GM21717 (cell line): ENCODE results near the gene KLC4.
"Not testable (repeated sequence)": the region's sequence is repeated elsewhere in the genome, so short reads cannot be mapped to it uniquely, and the experiment has no call there.

Experiments used
- ATAC-seq: cut with Tn5 transposase; IDR thresholded peaks from one replicate; pipeline ENCODE4 v1.9.1; 2021; ENCODE audit warnings: mild to moderate bottlenecking, moderate library complexity; ENCODE audit not compliant: unreplicated experiment

Gene KLC4

DNA sequence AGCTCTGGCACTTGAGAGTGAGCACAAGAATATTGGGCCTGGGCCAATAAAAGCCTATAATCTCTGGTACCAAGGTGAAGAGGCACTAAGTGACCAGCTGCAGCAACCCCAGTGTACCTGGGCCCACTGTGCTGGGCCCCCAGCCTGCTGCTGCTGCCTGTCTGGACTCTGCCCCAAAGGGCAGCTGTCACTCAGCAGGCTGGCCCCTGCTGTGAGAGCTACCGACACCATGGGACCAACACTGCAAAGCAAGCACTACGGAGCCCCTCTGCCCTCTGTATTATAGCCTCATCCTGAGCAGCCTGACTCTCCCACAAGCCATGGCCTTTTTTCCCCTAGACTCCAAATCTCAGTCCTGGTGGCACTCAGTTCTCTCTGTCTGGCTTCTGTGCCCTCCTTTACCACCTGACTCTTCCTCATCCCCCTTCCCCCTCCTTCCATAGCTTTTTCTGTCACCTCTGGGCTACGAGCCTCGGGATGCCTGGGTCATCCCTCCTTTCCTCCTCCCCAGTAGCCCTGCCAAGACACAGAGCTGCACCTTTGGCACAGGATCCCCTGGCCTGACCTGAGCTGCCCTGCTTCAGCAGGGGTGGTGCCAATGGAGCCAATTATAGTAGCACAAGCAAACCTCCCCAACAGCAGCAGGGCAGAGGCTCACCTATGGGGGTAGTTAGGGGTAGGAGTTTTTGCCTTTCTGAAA, 23.8 kb upstream of the KLC4 start:
- ATAC-seq, result no peak

DNA sequence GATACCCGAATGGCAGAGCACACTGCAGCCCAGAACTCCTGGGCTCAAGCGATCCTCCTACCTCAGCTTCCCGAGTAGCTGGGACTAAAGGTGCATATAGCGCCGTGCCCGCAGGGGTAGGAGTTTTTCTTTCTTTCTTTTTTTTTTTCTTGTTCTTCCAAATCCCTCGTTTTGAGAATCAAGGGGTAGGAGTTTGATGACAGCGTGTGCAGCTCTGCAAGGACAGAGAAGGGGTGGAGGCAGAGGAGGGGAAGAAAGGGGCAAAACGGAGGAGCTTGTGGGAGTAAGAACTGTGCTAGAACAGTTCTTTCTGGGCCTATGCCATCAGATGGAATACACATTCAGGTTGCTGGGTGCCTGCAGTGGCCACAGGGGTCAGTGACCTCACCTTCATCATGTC, 22.7 kb upstream of the KLC4 start:
- no peak for ATAC-seq

DNA sequence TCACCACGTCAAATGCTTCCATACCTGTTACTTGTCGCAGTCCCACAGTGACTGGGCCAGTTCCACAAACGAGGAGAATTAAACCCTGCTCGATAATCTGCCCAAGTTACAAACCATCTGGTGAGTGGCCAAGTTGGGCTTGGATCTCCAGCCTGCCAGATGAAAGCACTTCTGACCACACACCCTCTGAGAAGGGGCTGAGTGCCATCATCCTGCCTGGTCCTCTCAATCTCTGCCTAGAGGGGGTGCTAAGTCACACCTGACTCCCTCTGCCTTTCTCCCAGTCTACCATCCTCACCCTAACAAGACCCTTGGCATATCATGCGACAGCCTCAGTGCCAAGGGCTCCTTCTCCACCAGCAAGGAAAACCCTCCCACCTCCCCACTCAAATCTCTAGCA, 22.2 kb upstream of the KLC4 start:
- ATAC-seq, result no peak

DNA sequence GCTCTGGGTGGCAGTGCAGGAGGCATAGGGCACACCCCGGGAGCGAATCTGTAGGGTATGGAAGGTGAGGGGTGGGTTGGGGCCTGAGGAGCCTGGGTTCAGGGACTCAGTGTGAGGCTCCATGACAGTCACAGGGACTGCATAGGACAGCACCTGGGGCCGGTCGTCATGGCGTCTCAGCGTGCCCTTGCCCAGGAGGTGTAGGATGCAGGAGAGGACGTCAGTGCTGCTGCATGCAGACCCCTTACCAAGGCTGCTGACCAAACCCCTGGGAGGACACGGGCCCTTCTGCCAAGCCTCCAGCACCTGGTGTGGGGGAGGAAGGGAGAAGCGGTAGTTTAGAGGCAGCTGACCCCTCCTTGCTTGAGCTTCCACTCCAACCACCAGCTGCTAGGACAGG, 21.7 kb upstream of the KLC4 start:
- no peak for ATAC-seq

DNA sequence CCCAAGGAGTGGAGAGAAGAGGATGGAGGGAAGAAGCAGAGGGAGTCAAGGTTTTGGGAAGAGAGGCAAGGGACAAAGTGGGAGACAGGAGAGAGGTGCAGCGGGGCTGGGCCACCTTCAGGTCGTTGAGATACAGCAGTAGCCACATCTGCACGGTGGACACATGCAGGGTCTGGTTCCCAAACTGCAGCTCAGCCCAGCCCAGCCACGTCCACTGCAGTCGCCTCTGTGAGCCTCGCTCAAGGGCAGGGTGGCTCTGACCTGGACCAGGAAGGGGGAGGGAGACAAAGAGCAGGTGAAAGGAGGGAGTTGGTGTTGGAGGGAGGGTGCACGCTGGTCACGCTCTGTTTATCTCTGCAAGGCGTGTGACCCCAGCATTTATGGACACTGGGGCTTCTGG, 20.7 kb upstream of the KLC4 start:
- no peak for ATAC-seq

DNA sequence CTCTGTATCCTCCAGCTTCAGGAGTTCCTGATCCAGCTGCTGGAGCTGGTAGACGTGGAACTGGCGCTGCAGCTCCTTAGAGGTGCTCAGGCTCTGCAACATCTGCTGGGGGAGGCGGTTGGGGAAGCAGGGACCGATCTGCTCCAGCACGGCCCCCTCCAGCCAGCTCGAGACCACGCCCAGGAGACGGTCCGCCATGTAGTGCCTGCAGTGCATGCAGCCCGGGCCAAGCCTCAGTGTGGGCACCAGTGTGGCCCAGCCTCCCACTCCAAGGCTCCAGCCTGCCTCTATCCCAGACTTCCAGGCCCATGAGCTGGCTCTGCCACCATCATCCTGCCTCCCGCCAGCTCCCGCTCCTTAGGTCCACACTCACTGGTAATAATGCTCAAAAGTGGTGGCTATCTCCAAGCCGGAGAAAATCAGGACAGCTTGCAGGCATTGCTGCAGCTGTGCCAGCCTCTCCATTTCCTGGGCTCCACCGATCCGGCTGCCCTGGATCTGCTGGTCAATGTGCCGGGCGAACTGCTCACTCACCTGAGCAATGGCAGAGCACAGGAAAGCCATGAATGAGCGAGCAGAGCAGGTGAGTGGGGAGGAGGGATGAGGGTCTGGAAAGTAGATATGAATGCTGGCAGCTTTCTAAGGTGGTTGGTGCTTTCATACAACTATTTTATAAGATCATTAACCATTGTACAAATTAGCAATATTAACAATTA, 18.7 kb upstream of the KLC4 start:
- no peak for ATAC-seq

DNA sequence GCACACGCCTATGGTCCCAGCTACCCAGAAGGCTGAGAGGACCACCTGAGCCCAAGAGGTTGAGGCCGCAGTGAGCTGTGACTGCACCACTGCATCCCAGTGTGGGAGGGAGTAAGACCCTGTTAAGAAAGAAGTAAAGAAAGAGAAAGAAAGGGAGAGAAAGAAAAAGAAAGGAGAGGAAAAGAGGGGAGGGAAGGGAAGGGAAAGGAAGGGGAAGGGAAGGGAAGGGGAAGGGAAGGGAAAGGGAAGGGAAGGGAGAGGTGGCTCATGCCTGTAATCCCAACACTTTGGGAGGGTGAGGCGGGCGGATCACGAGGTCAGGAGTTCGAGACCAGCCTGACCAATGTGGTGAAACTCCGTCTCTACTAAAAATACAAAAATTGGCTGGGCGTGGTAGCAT, 18.0 kb upstream of the KLC4 start:
- ATAC-seq, result not testable (repeated sequence)

DNA sequence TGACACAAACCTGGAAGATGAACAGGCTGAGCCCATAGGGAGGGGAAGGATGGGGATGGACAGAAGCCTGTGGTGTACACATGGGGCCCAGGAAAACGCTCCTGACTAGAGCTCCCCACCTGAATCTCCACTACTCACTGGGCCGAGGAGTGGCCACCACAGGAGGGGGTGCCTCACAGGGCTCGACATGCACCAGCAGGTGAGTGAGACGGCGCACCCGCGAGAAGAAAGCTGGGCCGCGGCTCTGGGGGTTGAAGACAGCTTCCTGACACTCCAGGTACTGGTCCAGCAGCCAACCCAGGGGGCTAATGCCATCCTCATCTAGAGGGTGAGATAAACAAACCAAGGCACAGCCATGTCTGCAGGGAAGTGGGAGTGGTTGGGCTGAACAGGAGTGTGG, 16.1 kb upstream of the KLC4 start:
- no peak for ATAC-seq

DNA sequence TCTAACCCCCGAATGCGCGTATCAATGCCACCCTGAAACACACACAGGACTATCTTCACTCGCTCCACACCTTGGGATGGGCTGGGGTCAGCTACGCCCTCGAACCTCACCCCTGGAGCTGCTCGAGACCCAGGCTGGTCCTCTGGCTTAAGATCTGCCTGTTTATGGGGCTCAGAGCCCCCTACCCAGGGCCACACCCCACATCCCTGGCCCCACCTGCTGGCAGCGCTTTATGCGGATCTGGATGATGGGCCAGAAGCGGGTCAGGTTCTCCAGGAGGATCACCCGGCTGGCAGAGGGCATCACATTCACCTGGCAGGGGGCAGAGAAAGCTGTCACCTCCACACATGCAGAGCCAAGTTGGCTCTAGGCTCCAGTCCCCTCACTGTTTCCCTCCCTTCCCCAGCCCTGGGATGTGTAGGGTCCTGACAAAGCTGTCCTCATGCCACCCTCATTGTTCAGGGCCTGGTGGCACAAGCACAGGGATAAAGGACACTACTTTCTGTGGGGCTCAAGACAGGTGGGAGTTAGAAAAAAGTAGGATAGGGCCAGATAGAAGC, 14.0 kb upstream of the KLC4 start:
- ATAC-seq, result no peak

DNA sequence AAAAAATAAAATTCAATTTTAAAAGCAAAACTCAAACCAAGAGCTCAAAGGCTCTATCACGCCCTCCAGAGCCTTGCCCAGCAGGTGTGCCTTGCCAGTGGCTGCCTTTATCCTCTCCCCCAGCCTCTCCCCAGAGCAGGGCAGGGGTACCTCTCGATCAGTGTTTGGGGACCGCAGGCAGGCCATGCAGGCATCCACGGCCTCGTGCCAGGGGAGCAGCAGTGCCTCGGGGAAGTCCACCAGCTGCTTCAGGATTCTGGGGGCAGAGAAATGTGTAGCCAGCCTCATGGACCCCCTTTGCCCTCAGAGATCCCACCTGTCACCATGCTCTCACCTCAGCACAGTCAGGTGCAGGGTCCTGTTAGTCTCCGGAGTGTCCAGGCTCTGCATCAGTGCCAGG, 11.4 kb upstream of the KLC4 start:
- no peak for ATAC-seq

DNA sequence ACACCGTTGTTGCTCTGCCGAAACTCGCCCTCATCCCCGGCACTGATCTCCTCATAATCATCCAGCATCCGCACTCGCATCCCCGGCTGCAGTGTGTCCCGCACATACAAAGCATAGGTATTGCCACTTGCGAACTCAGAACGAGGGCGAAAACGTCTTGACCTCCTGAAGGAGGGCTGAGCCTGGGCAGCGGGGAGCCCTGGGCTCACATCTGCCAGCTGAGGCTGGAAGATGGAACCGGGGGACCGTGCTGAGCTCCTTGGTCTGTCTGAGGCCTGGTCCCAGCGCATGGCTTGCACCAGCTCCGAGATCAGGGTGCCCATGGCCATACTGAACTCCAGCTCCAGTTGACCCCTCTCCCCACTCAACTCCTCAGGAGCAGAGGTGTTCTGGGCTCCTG, 8.4 kb upstream of the KLC4 start:
- ATAC-seq, result no peak

DNA sequence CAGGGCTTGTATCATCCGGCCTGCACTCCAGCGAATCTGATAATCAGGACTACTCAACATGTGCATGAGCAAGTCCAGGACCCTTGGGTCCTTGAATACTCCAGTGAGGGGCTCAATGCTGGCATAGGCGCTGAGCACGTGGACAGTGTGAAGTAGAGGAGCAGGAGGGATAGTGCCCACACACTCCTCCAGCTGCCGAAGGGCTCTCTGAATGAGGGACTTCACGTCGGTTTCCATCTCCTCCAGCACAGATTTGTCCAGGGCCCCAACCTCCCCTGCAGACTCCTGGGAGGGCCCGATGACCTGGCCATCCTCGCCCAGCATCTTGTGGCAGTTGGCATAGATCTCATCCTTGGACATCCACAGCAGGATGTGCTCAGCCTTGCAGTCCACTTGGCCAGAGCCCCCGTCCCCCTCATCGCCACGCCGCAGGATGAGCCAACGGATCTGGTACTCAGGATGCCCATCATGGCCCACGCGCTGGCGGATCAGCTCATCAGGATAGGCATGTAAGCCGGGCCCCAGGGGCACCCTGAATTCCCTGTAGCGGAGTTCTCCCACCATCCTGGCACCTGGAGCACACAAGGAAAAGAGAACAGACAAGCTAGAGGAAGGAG, 7.1 kb upstream of the KLC4 start:
- ATAC-seq, result no peak

DNA sequence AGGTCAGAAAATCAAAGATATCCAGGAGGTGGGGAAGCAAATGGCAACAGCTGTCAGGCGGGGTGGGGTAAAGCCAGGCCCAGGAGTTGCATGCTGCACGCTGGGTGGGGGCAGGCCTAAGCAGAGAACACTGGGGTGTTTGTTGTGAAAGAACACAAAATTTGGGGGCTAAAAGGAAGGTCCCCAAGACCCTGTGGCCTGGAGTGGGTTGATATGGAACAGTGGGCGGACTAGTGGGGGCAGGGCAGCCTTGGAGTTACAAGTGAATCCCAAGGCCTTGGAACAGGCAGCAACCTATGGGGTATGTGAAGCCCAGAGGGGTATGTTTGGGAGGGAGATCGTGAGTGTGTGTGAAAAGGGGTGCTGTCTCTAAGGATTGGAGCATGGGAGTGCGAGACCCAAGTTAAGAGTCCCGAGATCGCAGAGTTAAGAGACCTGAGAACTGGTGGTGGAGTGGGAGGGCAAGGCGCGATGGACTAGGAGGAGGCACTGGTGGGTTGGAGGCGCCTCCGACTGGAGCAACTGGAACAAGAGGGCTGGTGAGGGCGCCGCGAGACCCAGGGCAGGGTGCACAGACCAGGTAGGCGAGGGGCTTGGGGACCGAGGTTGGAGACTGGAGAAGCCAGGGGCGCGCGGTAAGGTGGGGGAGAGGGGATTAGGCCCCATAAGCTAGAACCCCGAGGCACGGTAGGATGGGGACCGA, 6.4 kb upstream of the KLC4 start:
- ATAC-seq, result no peak

DNA sequence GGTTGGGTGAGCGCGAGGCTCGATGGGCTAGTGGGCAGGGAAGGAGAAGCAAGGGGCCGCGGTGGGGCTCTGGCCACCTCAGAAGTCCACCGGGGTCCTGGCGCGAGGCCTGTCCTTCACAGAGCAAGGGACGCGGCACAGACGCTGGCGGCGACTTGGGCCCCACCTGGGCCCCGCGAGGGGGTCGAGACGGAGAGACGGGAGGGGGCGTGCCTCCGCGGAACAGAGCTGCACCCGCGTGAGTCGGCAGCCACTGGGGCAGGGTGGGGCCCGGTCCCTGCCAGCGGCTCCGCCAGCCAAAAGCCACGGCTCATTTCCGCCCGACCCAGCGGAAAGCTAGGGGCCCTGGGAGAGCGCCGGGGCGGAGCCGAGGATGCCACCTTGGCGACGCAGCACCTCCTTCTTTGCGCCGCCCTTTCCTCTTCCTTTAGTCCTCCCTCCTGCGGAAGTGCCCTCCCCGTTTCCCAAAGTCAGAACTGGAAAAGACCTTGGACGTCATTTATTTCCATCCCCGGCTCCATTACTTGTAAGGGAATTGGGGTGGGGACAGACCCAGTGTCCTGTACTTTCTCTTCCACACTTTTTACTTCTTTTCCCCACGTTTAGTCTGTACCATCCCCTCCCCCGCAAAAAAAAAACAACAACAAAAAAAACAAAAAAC, 5.8 kb upstream of the KLC4 start, which contains the start of gene CUL7:
Gene CUL7 (minus strand): TSS at position 307 of the 661 bp plus-strand sequence. CDS start 1,063 bp downstream, outside the sequence.
- peak; percentile 43 for ATAC-seq

DNA sequence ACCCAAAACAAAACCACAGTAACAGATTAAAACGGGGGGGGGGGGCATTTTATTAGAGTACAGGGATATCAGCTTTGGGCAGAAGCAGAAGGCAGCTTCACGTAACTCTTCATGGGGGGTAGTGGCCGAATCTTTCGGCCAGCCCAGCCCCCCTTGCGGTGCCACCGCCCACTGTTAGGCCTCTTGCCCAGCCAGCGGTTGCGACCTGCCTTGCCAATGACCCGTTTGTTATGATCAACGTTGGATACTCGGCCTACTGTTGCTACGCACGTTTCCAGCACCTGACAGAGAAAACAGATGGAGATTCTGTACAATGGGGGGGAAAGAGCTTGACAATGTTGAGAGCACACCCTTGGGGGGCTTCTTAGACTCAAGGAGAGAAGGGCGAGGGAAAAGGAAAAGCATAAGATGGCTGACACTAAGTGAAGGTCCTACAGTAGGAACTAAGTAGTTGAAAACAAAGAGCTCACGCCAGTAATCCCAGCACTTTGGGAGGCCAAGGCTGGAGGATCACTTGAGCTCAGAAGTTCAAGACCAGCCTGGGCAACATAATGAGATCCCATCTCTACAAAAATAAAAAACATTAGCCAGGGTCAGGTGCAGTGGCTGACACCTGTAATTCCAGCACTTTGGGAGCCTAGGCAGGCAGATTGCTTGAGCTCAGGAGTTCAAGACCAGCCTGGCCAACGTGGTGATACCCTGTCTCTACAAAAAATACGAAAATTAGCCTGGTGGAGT, 5.1 kb upstream of the KLC4 start:
- ATAC-seq, result no peak

DNA sequence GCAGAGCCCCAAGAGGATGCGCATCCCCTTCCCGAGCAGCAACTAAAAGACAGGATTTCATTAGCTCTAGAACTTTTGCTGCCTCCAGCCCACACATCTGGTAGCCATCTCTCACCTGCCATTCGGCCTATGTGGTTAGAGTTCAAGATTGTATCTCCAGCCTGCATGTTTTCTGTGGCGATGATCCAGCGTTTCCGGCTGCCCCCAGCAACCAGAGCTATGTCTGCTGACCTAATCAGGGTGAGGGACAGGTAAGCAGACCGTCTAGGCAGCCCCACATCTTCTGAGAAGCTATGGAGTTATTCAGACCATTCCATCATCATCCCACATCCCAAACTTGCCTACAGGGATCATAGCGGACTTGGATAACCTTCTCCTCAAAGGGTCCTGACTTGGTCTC, 3.5 kb upstream of the KLC4 start:
- no peak for ATAC-seq

DNA sequence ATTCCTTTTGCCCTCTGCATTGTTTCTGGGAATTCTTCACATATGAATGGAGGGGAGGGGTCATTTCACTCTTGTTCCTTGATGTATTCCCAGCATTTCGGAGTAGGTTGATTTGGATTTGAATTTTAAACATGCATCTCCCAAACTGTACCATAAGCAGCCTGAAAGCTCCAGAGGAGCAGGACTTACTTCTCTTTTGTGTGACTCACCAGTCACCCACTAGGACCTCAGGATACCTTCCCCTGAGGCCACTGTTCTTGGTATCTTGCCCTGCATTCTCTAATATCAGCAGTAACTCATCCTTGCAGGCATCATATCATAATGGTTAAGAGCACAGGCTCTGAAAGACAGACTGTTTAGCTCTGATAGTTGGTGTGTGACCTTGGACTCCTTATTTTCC, 900 bp upstream of the KLC4 start:
- ATAC-seq, result no peak

DNA sequence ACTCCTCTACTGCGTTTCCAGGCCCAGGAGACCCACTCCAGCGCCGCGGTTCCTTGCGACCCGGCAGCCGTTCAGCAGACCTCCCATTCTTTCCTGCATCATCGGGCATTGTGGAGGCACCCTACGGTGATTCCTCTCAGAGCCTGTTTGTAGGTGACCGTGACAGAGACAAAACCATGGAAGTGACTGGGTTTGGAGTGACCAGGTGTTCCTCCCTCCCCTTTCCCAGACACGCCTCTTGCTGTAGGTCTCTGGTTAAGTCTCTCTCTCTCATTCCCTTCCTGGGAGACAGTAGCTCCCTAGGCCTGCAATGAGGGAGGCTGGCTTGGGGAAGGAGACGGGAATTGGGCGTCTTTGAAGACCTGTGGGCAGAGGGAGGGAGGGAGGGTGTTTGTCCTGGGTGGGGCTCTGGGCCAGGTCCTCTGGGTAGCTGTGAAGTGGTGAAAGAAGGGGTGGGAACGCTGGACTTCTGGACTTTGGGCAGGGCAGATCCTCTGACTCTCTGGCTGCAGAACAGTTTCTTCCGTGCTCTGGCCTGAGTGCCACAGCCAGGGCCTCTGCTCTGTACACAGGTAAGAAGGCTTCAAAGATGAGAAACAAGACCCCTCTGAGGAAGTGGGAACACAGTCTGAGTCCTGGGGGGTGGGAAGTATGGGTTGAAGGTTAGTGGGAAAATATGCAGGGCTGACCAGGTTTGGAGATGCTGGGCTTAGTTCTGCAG, 763 bp downstream of the KLC4 start:
- ATAC-seq, result no peak
